DND-41 (cell line): ENCODE results near the gene PRM3.
"Not testable (repeated sequence)": the region's sequence is repeated elsewhere in the genome, so short reads cannot be mapped to it uniquely, and the experiment has no call there.

Experiments
- ATAC-seq: fragments of 200-7000 bp; cut with Tn5 transposase; 3 replicates; pipeline ENCODE4 v1.9.1; 2021; ENCODE audit warnings: low read depth; ENCODE audit not compliant: insufficient read depth
- DNase-seq: peaks from one replicate; pipeline ENCODE4 v3.0.0-alpha.2; 2020
- H2AFZ ChIP-seq: 2 replicates; pipeline ENCODE4 v1.6.0; 2012; ENCODE audit warnings: low read depth, low read length
- H3K27ac ChIP-seq: 2 replicates; pipeline ENCODE4 v1.5.1; 2012; ENCODE audit warnings: low read length, inconsistent platforms
- H3K27me3 ChIP-seq: fragments of 200-600 bp; sonication (generic); 2 replicates; pipeline ENCODE4 v1.6.0; 2012; ENCODE audit warnings: low read length, mild to moderate bottlenecking, inconsistent platforms; ENCODE audit not compliant: insufficient read depth, poor library complexity
- H3K36me3 ChIP-seq: 2 replicates; pipeline ENCODE4 v1.5.1; 2012; ENCODE audit warnings: low read length, inconsistent platforms; ENCODE audit not compliant: insufficient read depth
- H3K4me1 ChIP-seq: 2 replicates; pipeline ENCODE4 v1.5.1; 2012; ENCODE audit warnings: mild to moderate bottlenecking, low read length; ENCODE audit not compliant: insufficient read depth
- H3K4me2 ChIP-seq: 2 replicates; pipeline ENCODE4 v1.6.0; 2012; ENCODE audit warnings: mild to moderate bottlenecking, moderate library complexity, low read length, inconsistent platforms; ENCODE audit not compliant: insufficient read depth
- H3K4me3 ChIP-seq, 2 experiments: fragments of 200-600 bp in 1 of 2; shearing (Covaris generic) in 1 of 2; 2 replicates each; pipeline ENCODE4 v1.5.1; 2012 to 2016; ENCODE audit warnings: inconsistent platforms in 2 of 2, low read length in 2 of 2, mild to moderate bottlenecking in 2 of 2, low read depth in 1 of 2, moderate library complexity in 1 of 2
- H3K79me2 ChIP-seq: 2 replicates; pipeline ENCODE4 v1.6.0; 2012; ENCODE audit warnings: low read length, inconsistent platforms; ENCODE audit not compliant: insufficient read depth
- H3K9ac ChIP-seq: 2 replicates; pipeline ENCODE4 v1.6.0; 2012; ENCODE audit warnings: low read depth, mild to moderate bottlenecking, inconsistent platforms, low read length, moderate library complexity
- H3K9me3 ChIP-seq: 2 replicates; pipeline ENCODE4 v1.5.1; 2012; ENCODE audit warnings: low read length, moderate library complexity, mild to moderate bottlenecking, inconsistent platforms; ENCODE audit not compliant: insufficient read depth, severe bottlenecking
- H4K20me1 ChIP-seq: 2 replicates; pipeline ENCODE4 v1.6.0; 2012; ENCODE audit warnings: low read length; ENCODE audit not compliant: insufficient read depth
- CTCF ChIP-seq: IDR thresholded peaks from 2 replicates; pipeline ENCODE4 v1.5.1; 2012; ENCODE audit warnings: borderline replicate concordance, low read length, moderate library complexity, mild to moderate bottlenecking; ENCODE audit not compliant: poor library complexity, severe bottlenecking; ENCODE audit errors: extremely low read depth
- EZH2 ChIP-seq: IDR thresholded peaks from 3 replicates; pipeline ENCODE4 v1.6.1; 2012; ENCODE audit warnings: borderline replicate concordance, low read depth, mild to moderate bottlenecking, moderate library complexity, low read length, inconsistent platforms; ENCODE audit not compliant: severe bottlenecking

PRM3 gene

DNA sequence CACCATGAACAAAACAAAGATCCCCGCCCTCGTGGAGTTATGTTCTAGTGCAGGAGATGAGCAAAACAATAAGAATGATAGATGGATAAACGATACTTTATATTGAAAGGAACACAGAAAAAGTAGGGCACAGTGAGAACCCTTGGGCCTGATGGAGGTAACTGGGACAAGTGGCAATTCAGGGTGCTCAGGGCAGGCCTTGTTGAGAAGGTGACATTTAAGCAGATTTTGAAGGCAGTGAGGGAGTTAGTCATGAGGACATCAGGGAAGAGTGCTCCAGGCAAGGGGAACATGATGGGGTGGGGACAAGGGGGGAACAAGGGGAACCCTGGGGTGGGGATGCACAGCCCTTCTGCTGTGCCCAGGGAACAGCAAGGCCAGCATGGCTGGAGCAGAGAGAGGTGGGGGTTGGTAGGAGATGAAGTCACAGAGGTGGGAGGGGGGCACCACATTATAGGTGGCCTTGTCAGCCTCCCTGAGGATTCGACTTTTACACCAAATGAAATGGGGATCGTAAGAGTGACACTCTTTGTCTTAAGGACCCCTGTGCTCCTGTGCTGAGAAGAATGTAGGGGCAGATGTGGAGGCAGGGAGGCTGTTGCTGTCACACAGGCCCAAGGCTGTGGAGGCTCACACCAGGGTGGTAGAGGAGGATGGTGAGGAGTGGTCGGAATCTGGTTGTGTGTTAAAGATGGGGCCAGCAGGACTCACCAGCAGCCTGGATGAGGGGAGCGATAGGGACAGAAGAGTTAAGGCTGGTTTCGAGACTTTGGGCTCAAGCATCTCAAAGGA is 16.9 kb upstream of the PRM3 start:
- Histone ChIP-seq H3K4me2 (no peak overlapping the region), H3K79me2 (no peaks in the 10 kb centered on the region), H3K9ac (no peak overlapping the region), H2AFZ (no peak overlapping the region), H3K9me3 (no peaks in the 10 kb centered on the region), H3K27me3 (no peaks in the 10 kb centered on the region), H3K27ac (no peak overlapping the region), H3K4me1 (no peaks in the 10 kb centered on the region), H4K20me1 (no peaks in the 10 kb centered on the region), H3K36me3 (no peaks in the 10 kb centered on the region), H3K4me3 (no peak overlapping the region)
- TF ChIP-seq CTCF (no peak), EZH2 (no peak)
- DNase-seq = no peak
- ATAC-seq = no peak

- ATAC-seq, H3K4me2 ChIP-seq, H3K4me3 ChIP-seq, H3K9me3 ChIP-seq, DNase-seq, H2AFZ ChIP-seq, H3K9ac ChIP-seq, H3K4me1 ChIP-seq, H3K79me2 ChIP-seq, H3K27me3 ChIP-seq, H4K20me1 ChIP-seq, H3K36me3 ChIP-seq, H3K27ac ChIP-seq: not testable (repeated sequence)
These were observed 16.3 kb upstream of the PRM3 start for GRCh38 chr16:11289696-11290095.

- DNase-seq = no peak
- Histone ChIP-seq H3K36me3 (no peaks in the 10 kb centered on the region), H3K27me3 (no peaks in the 10 kb centered on the region), H3K4me1 (no peaks in the 10 kb centered on the region), H3K79me2 (no peaks in the 10 kb centered on the region), H3K9me3 (no peaks in the 10 kb centered on the region), H3K4me2 (no peak overlapping the region), H3K9ac (no peak overlapping the region), H4K20me1 (no peaks in the 10 kb centered on the region), H2AFZ (no peak overlapping the region), H3K27ac (no peak overlapping the region), H3K4me3 (no peak overlapping the region)
- no peak for TF ChIP-seq CTCF
- TF ChIP-seq EZH2 = no peak
- ATAC-seq = no peak
These were observed 15.8 kb upstream of the PRM3 start for GRCh38 chr16:11289202-11289601.

DNA sequence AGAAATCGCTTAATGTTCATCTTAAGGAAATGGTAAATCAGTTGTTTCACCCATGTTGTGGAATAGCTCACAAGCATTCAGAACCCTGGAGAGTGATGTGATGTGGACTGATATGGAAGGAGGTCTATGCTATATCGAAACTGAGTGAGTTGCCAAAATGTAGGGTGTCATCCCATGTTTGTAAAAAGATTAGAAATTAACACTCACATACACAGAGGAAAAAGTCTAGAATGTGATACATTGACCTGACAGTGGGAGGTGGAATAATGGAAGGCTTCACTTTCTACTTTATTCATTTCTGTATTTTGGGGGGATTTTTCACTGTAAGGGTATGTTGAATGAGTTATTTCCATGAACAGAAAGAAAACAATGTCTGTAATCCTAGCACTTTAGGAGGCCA is 12.4 kb upstream of the PRM3 start:
- H3K4me3 ChIP-seq = no peak overlapping the region
- TF ChIP-seq CTCF (no peak), EZH2 (no peak)
- no peaks in the 10 kb centered on the region for H3K79me2 ChIP-seq
- no peaks in the 10 kb centered on the region for H4K20me1 ChIP-seq
- H3K27me3 ChIP-seq = peaks cover 4% of the 10 kb centered on the region
- no peaks in the 10 kb centered on the region for H3K4me1 ChIP-seq
- H3K27ac ChIP-seq = no peak overlapping the region
- no peaks in the 10 kb centered on the region for H3K36me3 ChIP-seq
- H2AFZ ChIP-seq = no peak overlapping the region
- H3K9me3 ChIP-seq = no peaks in the 10 kb centered on the region
- ATAC-seq (no peak), DNase-seq (no peak)
- no peak overlapping the region for H3K4me2 ChIP-seq
- H3K9ac ChIP-seq = no peak overlapping the region
